ENCODE results near the gene PLAAT3.

PLAAT3 gene

GRCh38 chr11:63573881-63574855 lies 40.1 kb downstream of the PLAAT3 start:
- TF ChIP-seq, protein P1, sequence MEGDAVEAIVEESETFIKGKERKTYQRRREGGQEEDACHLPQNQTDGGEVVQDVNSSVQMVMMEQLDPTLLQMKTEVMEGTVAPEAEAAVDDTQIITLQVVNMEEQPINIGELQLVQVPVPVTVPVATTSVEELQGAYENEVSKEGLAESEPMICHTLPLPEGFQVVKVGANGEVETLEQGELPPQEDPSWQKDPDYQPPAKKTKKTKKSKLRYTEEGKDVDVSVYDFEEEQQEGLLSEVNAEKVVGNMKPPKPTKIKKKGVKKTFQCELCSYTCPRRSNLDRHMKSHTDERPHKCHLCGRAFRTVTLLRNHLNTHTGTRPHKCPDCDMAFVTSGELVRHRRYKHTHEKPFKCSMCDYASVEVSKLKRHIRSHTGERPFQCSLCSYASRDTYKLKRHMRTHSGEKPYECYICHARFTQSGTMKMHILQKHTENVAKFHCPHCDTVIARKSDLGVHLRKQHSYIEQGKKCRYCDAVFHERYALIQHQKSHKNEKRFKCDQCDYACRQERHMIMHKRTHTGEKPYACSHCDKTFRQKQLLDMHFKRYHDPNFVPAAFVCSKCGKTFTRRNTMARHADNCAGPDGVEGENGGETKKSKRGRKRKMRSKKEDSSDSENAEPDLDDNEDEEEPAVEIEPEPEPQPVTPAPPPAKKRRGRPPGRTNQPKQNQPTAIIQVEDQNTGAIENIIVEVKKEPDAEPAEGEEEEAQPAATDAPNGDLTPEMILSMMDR (IDR thresholded peaks at IDR 0.05; ENCODE audit: insufficient read depth, missing control alignments) = no peak
- DNase-seq (ENCODE audit: insufficient read length, low spot score) (no peak), FAIRE-seq (no peak)

DNA sequence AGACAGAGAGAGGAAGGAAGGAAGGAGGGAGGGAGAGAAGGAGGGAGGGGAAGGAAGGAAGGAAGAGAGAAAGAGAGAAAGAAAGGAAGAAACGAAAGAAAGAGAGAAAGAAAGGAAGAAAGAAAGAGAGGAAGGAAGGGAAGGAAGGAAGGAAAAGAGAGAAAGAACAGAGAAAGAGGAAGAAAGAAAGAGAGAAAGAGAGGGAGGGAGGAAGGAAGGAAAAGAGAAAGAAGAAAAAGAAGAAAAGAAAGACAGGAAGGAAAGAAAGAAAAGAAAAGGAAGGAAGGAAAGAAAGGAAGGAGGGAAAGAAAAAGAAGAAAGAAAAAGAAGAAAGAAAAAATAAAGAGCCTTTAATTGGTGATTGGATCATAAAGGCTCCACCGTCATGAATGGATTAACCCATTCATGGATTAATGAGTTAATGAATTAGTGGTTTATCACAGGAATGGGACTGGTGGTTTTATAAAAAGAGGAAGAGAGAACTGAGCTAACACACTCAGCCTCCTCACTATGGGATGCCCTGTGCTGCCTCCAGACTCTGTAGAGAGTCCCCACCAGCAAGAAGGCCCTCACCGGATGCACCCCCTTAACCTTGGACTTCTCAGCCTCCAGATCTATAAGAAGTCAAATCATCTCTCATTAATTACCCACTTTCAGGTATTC lies 42.1 kb downstream of the PLAAT3 start:
- no peak for FAIRE-seq
- TF ChIP-seq, protein P1 (IDR thresholded peaks at IDR 0.05; ENCODE audit: insufficient read depth, missing control alignments) = no peak
- DNase-seq (ENCODE audit: insufficient read length, low spot score) = no peak

DNA sequence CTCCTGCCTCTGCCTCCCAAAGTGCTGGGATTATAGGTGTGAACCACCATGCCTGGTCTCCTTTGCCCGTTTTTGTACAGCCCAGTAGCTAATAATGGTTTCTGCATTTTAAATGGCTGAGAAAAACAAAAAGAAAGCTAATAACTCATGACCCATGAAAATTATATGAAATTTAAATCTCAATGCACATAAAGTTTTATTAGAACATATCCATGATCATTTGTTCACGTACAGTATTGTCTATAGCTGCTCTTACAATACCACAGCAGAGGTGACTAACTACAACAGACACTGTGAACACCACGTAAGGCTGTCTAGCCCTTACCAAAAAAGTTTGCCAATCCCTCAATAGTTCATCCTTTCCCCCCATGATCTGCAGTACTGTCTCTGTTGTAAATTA lies 44.7 kb downstream of the PLAAT3 start:
- FAIRE-seq (no peak), DNase-seq (ENCODE audit: insufficient read length, low spot score) (no peak)
- TF ChIP-seq, protein P1 (IDR thresholded peaks at IDR 0.05; ENCODE audit: insufficient read depth, missing control alignments) = no peak

- TF ChIP-seq, protein P1 (IDR thresholded peaks at IDR 0.05; ENCODE audit: insufficient read depth, missing control alignments) = no peak
- FAIRE-seq (no peak), DNase-seq (ENCODE audit: insufficient read length, low spot score) (no peak)
These were observed 47.0 kb downstream of the PLAAT3 start for GRCh38 chr11:63567044-63567840.

DNA sequence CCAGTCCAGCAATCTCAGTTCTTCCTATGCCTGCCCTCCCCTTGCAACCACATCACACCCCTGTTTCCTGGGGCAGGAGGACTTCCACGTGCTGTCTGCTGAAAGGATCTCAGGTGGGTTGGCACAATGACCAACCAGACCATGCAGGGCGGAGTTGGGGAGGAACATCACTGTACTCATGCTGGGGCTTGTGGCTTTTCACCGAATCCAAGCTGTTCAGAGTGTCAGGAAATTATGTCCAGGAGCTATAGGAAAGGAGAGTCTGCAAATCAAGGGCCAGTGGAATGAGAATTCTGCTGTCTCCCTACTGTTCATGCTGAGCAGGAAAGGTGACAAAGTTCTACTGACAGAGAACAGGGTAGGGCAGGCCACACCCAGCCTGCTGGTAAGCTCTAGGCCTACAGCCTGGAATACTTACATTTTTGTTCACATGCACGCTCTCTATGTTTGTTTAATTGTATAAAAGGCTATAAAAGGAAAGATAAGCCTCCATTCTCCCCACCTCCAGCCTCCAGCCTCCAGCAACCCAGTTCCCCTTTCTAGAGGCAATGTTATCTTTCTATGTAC lies 49.4 kb downstream of the PLAAT3 start:
- FAIRE-seq (no peak), DNase-seq (ENCODE audit: insufficient read length, low spot score) (no peak)
- TF ChIP-seq, protein P1 (IDR thresholded peaks at IDR 0.05; ENCODE audit: insufficient read depth, missing control alignments) = no peak

- TF ChIP-seq, protein P1 (IDR thresholded peaks at IDR 0.05; ENCODE audit: insufficient read depth, missing control alignments) = no peak
- no peak for DNase-seq (ENCODE audit: insufficient read length, low spot score)
- no peak for FAIRE-seq
These were observed 50.0 kb downstream of the PLAAT3 start for GRCh38 chr11:63564056-63564774.
